HepG2 (cell line): Measurements from ENCODE around the gene ADCYAP1R1. TPM values are rescaled to one million over a fixed set of nuclear protein-coding genes. Genes with fewer than 3 reads are reported as not detected.

Source experiments
- ATF3 ChIP-seq: sonication (generic); formaldehyde crosslinking; IDR thresholded peaks from 2 replicates; pipeline ENCODE4 v1.4.0; 2020; ENCODE audit warnings: missing genetic modification reagents
- IRF2 ChIP-seq: IDR thresholded peaks from 2 replicates; pipeline ENCODE4 v1.6.1; 2018; ENCODE audit warnings: missing genetic modification reagents, missing compliant biosample characterization
- MED1 ChIP-seq: sonication (generic); formaldehyde crosslinking; IDR thresholded peaks from 2 replicates; pipeline ENCODE4 v1.4.0; 2020; ENCODE audit warnings: missing genetic modification reagents
- RARA ChIP-seq: IDR thresholded peaks from 2 replicates; pipeline ENCODE4 v1.6.1; 2016; ENCODE audit warnings: missing genetic modification reagents, missing compliant biosample characterization
- RXRB ChIP-seq: IDR thresholded peaks from 2 replicates; pipeline ENCODE4 v1.6.1; 2016; ENCODE audit warnings: borderline replicate concordance, missing genetic modification reagents, missing compliant biosample characterization
- SAP130 ChIP-seq: IDR thresholded peaks from 2 replicates; pipeline ENCODE4 v1.6.1; 2016; ENCODE audit warnings: low read depth
- SOX13 ChIP-seq, 3 experiments: fragments of 450-650 bp in 1 of 3; sonication (generic) in 1 of 3; formaldehyde crosslinking in 1 of 3; IDR thresholded peaks in 2 of 3; conservative IDR thresholded peaks in 1 of 3; 2 replicates each; pipeline versions ENCODE4 v1.5.0 to v1.6.1; 2016 to 2020; ENCODE audit warnings: antibody characterized with exemption in 1 of 3, mild to moderate bottlenecking in 1 of 3, missing compliant biosample characterization in 1 of 3, missing genetic modification reagents in 1 of 3, moderate library complexity in 1 of 3
- ZNF343 ChIP-seq: sonication (generic); formaldehyde crosslinking; IDR thresholded peaks from 2 replicates; pipeline ENCODE4 v1.4.0; 2020; ENCODE audit warnings: mild to moderate bottlenecking, missing genetic modification reagents
- ZNF530 ChIP-seq: sonication (generic); formaldehyde crosslinking; IDR thresholded peaks from 2 replicates; pipeline ENCODE4 v1.5.0; 2020; ENCODE audit warnings: low read depth, mild to moderate bottlenecking, missing genetic modification reagents
- ZNF564 ChIP-seq: sonication (generic); formaldehyde crosslinking; IDR thresholded peaks from 2 replicates; pipeline ENCODE4 v1.8.1; 2023; ENCODE audit warnings: mild to moderate bottlenecking, missing genetic modification reagents
- ZNF788 ChIP-seq: sonication (generic); formaldehyde crosslinking; IDR thresholded peaks from 2 replicates; pipeline ENCODE4 v1.5.0; 2020; ENCODE audit warnings: mild to moderate bottlenecking, missing genetic modification reagents, borderline replicate concordance
- ZNF792 ChIP-seq: IDR thresholded peaks from 2 replicates; pipeline ENCODE4 v1.6.1; 2016
- ZSCAN31 ChIP-seq: sonication (generic); formaldehyde crosslinking; IDR thresholded peaks from 2 replicates; pipeline ENCODE4 v1.5.0; 2020; ENCODE audit warnings: low read depth, mild to moderate bottlenecking, missing genetic modification reagents
- polyA plus RNA-seq, 8 experiments: library from polyadenylated mRNA; depleted of rRNA in 3 of 8; stranded (reverse) in 7 of 8; unstranded in 1 of 8; fragments of >200 nt; fragmentation: Illumina TruSeq in 4 of 8; extraction: Trizol in 4 of 8; gene quantifications; 2 replicates each; pipeline versions ENCODE4 v1.2.1 to v1.2.3, GENCODE V29; 2011 to 2016; ENCODE audit warnings: low read depth in 4 of 8, missing spikeins in 1 of 8, mixed read lengths in 1 of 8; ENCODE audit not compliant: insufficient read depth in 1 of 8
- total RNA-seq, 5 experiments: library from RNA; depleted of rRNA; stranded (reverse); fragments of >200 nt; fragmentation: Illumina TruSeq; extraction: Trizol; gene quantifications; 2 replicates each; pipeline ENCODE4 v1.2.3, GENCODE V29; 2016; ENCODE audit warnings: low read depth in 1 of 5
- TF ChIP-seq, protein P1 (sequence below): sonication (generic); formaldehyde crosslinking; IDR thresholded peaks from 2 replicates; pipeline ENCODE4 v1.4.0; 2020; ENCODE audit warnings: missing genetic modification reagents
- TF ChIP-seq, protein P2 (sequence below): sonication (generic); formaldehyde crosslinking; conservative IDR thresholded peaks from 2 replicates; pipeline ENCODE4 v1.4.0; 2020; ENCODE audit warnings: missing genetic modification reagents
- TF ChIP-seq, protein P3 (sequence below): sonication (generic); formaldehyde crosslinking; IDR thresholded peaks from 2 replicates; pipeline ENCODE4 v1.9.0; 2021; ENCODE audit warnings: missing genetic modification reagents, borderline replicate concordance
- TF ChIP-seq, protein P4 (sequence below): sonication (generic); formaldehyde crosslinking; IDR thresholded peaks from 2 replicates; pipeline ENCODE4 v1.4.0; 2020; ENCODE audit warnings: missing genetic modification reagents

Gene ADCYAP1R1
- total and polyA plus RNA-seq, 2 of the 13 experiments (the other 11 are each of a cell fraction or from before 2014, with no cell fraction given): not detected

DNA sequence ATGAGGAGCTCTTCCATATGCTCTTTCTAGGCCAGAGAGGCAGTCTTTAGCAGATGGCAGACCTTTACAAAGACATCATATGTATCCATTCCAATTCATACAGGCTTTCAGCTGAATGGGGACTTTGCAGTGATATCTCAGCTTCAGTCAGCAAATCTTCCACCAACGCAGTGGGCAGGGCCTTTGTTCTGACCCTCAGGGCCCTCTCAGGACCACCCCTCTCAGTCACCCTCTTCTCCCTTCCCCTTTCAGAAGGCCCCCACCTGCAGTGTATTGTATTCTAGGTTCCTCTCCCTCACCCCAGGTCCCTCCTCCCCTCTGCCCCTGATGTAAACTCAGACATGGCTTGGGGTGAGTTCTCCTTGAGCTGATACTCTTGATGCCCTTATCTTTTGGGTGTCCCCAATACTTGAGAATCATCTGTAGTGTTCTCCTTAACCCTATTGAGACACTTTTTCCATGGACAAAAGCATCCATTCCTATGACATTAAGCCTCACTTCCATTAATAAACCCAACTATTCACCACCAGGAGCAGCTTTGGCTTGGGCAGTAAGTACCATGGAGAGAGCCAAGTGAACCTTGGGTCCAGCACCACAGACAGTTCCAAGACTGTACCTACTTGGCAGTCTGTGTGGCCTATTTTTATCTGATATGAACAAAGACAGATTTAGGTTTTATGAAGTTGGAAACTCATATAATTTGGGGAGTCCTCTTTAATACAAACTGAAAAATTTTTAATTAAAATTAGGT lies 62.7 kb downstream of the ADCYAP1R1 start (continued):
- TF ChIP-seq ZNF530 (CRISPR knock-in tag): 0 out of 2 replicates have a peak, but pooled peaks have one; percentile 63
- TF ChIP-seq, protein P1, sequence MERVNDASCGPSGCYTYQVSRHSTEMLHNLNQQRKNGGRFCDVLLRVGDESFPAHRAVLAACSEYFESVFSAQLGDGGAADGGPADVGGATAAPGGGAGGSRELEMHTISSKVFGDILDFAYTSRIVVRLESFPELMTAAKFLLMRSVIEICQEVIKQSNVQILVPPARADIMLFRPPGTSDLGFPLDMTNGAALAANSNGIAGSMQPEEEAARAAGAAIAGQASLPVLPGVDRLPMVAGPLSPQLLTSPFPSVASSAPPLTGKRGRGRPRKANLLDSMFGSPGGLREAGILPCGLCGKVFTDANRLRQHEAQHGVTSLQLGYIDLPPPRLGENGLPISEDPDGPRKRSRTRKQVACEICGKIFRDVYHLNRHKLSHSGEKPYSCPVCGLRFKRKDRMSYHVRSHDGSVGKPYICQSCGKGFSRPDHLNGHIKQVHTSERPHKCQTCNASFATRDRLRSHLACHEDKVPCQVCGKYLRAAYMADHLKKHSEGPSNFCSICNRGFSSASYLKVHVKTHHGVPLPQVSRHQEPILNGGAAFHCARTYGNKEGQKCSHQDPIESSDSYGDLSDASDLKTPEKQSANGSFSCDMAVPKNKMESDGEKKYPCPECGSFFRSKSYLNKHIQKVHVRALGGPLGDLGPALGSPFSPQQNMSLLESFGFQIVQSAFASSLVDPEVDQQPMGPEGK: 0 out of 2 replicates have a peak, but pooled peaks have one; percentile 30
- TF ChIP-seq, protein P2, sequence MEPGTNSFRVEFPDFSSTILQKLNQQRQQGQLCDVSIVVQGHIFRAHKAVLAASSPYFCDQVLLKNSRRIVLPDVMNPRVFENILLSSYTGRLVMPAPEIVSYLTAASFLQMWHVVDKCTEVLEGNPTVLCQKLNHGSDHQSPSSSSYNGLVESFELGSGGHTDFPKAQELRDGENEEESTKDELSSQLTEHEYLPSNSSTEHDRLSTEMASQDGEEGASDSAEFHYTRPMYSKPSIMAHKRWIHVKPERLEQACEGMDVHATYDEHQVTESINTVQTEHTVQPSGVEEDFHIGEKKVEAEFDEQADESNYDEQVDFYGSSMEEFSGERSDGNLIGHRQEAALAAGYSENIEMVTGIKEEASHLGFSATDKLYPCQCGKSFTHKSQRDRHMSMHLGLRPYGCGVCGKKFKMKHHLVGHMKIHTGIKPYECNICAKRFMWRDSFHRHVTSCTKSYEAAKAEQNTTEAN (CRISPR knock-in tag): peak; percentile 75; the same call in 1 of the 2 replicates
- TF ChIP-seq, protein P3, sequence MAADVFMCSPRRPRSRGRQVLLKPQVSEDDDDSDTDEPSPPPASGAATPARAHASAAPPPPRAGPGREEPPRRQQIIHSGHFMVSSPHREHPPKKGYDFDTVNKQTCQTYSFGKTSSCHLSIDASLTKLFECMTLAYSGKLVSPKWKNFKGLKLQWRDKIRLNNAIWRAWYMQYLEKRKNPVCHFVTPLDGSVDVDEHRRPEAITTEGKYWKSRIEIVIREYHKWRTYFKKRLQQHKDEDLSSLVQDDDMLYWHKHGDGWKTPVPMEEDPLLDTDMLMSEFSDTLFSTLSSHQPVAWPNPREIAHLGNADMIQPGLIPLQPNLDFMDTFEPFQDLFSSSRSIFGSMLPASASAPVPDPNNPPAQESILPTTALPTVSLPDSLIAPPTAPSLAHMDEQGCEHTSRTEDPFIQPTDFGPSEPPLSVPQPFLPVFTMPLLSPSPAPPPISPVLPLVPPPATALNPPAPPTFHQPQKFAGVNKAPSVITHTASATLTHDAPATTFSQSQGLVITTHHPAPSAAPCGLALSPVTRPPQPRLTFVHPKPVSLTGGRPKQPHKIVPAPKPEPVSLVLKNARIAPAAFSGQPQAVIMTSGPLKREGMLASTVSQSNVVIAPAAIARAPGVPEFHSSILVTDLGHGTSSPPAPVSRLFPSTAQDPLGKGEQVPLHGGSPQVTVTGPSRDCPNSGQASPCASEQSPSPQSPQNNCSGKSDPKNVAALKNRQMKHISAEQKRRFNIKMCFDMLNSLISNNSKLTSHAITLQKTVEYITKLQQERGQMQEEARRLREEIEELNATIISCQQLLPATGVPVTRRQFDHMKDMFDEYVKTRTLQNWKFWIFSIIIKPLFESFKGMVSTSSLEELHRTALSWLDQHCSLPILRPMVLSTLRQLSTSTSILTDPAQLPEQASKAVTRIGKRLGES: peak; percentile 85; the same call in 1 of the 2 replicates
- TF ChIP-seq ZNF343 (CRISPR knock-in tag): no peak
- TF ChIP-seq RARA (CRISPR knock-in tag): peak; percentile 67
- TF ChIP-seq ZNF564 (CRISPR knock-in tag): no peak
- 0 out of 2 replicates have a peak, but pooled peaks have one; percentile 75 for TF ChIP-seq ZNF792 (CRISPR knock-in tag)
- TF ChIP-seq RXRB: peak; percentile 40; the same call in 1 of the 2 replicates
- TF ChIP-seq ZSCAN31: no peak
- TF ChIP-seq SAP130 (CRISPR knock-in tag): peak; percentile 56
- TF ChIP-seq ZNF788 (CRISPR knock-in tag): no peak
- TF ChIP-seq MED1 (CRISPR knock-in tag): peak; percentile 36; the same call in 1 of the 2 replicates
- TF ChIP-seq ATF3: peak; percentile 53; the same call in 1 of the 2 replicates
- TF ChIP-seq, protein P4, sequence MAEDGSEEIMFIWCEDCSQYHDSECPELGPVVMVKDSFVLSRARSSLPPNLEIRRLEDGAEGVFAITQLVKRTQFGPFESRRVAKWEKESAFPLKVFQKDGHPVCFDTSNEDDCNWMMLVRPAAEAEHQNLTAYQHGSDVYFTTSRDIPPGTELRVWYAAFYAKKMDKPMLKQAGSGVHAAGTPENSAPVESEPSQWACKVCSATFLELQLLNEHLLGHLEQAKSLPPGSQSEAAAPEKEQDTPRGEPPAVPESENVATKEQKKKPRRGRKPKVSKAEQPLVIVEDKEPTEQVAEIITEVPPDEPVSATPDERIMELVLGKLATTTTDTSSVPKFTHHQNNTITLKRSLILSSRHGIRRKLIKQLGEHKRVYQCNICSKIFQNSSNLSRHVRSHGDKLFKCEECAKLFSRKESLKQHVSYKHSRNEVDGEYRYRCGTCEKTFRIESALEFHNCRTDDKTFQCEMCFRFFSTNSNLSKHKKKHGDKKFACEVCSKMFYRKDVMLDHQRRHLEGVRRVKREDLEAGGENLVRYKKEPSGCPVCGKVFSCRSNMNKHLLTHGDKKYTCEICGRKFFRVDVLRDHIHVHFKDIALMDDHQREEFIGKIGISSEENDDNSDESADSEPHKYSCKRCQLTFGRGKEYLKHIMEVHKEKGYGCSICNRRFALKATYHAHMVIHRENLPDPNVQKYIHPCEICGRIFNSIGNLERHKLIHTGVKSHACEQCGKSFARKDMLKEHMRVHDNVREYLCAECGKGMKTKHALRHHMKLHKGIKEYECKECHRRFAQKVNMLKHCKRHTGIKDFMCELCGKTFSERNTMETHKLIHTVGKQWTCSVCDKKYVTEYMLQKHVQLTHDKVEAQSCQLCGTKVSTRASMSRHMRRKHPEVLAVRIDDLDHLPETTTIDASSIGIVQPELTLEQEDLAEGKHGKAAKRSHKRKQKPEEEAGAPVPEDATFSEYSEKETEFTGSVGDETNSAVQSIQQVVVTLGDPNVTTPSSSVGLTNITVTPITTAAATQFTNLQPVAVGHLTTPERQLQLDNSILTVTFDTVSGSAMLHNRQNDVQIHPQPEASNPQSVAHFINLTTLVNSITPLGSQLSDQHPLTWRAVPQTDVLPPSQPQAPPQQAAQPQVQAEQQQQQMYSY (CRISPR knock-in tag): 0 out of 2 replicates have a peak, but pooled peaks have one; percentile 28
- TF ChIP-seq SOX13 (IDR thresholded peaks at IDR 0.05): no peak
- peak in 1 of 2 experiments; percentile 32; a peak in 1 of 4 replicates for TF ChIP-seq SOX13 (CRISPR knock-in tag; conservative IDR thresholded peaks at IDR 0.05 in 1 of 2, IDR thresholded peaks at IDR 0.05 in 1 of 2)
- TF ChIP-seq IRF2: 0 out of 2 replicates have a peak, but pooled peaks have one; percentile 36
